GM19193 (cell line): Measurements from ENCODE around the gene TSHR.

Experiments used
- POLR2A ChIP-seq: IDR thresholded peaks from 4 replicates; pipeline ENCODE4 v1.6.1; 2011; ENCODE audit not compliant: insufficient read depth, insufficient read length; ENCODE audit errors: extremely low read depth

The TSHR gene

GRCh38 chr14:80981156-80981555 lies 25.7 kb downstream of the TSHR start:
- no peak for TF ChIP-seq POLR2A

- no peak for TF ChIP-seq POLR2A
These were observed 26.3 kb downstream of the TSHR start for GRCh38 chr14:80981673-80982072.

DNA sequence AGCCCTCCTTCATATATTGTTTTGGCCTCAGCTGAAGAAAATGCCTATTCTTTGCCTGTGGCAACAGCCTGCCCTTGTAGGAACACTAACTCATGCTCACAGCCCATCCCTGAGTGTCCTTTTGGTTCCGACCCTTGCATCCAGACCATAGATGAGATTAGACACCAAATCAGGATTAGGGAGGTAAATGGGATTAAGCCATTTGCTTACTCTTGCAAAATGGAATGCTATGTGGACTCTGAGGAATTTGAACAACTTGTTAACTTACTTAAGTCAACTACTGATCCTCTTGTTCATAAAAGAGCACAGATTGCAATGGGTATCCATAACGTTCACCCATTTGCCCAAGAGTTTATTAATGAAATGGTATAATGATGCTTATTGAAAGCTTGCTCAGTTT lies 27.3 kb downstream of the TSHR start:
- TF ChIP-seq POLR2A: no peak

GRCh38 chr14:80987235-80988032 lies 32.0 kb downstream of the TSHR start:
- TF ChIP-seq POLR2A: no peak

DNA sequence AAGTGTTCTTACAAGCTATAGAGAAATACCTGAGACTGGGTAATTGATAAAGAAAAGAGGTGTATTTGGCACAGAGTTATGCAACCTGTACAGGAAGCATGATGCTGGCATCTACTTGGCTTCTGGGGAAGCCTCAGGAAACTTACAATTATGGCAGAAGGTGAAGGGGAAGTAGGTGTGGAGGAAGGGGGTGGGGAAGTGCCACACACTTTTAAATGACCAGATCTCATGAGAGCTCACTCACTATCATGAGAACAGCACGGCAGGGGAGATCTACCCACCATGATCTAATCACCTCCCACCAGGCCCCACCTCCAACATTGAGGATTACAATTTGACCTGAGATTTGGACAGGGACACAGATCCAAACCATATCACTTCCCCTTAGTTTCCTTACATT lies 32.8 kb downstream of the TSHR start:
- TF ChIP-seq POLR2A: no peak

DNA sequence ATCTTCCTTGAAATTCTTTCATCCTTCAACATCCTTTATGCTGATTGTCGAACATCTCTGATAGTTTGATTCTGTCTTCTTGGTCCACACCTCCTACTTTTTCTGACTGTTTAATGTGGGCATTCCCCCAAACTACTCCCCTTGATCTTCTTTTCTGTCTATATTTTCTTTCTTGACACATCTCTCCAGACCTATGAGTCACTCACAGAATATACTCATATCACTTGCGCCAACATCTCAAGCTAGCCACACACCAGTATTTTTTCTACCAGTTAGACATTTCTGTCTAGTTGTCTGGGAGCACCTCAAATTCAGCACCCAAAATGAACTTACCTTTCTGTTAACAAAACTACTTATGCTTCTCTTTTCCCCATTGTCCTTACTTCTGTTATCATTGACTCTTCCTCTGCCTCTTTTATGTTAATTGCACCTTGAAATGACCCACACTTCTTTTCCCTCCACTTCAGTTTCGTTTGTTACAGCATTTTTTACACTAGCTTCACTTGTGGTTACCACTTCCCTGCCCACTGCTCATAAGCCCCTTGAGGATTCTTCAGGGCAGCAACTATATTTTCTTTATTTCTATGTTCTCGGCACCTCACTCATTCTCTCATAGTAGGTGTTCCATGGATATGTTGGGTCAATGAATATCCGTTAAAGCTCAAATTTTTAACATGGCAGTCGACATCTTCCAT lies 33.5 kb downstream of the TSHR start:
- TF ChIP-seq POLR2A: no peak

DNA sequence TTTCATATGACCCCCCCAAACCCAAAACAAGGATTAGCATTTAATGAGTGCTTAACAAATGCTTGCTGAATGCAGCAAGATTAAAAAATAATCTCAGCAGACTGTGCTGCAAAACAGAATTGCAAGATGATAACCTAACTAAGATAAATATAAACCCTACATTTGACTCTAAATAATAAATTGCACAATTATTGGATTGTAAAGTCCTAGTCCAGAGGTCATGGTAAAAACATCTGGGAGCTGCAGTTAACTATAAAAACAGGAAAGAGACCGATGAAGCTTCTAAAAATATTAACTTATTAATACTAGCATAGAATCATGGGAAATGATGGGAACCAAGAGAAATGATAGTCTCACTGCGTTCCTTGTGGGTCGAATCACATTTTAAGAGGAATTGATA lies 37.2 kb downstream of the TSHR start:
- TF ChIP-seq POLR2A: no peak

- TF ChIP-seq POLR2A: no peak
These were observed 40.9 kb downstream of the TSHR start for GRCh38 chr14:80996049-80996901.

GRCh38 chr14:81001447-81001846 lies 46.0 kb downstream of the TSHR start:
- no peak for TF ChIP-seq POLR2A

GRCh38 chr14:81004575-81004974 lies 49.2 kb downstream of the TSHR start:
- no peak for TF ChIP-seq POLR2A

GRCh38 chr14:81005540-81006228 lies 50.3 kb downstream of the TSHR start:
- no peak for TF ChIP-seq POLR2A

DNA sequence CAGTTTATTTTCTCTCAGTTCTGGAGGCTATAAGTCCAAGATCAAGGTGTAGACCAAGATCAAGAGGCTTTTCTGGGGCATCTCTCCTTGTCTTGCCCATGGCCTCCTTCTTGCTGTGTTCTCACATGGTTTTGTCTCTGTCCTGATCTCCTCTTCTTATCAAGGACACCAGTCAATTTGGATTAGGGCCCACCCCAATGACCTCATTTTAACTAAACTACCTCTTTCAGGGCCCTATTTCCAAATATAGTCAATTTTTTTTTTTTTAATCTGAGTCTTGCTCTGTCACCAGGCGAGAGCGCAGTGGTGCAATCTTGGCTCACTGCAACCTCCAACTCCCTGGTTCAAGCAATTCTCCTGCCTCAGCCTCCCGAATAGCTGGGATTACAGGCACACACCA lies 50.8 kb downstream of the TSHR start:
- TF ChIP-seq POLR2A: no peak

- no peak for TF ChIP-seq POLR2A
These were observed 51.7 kb downstream of the TSHR start for GRCh38 chr14:81007131-81007530.

DNA sequence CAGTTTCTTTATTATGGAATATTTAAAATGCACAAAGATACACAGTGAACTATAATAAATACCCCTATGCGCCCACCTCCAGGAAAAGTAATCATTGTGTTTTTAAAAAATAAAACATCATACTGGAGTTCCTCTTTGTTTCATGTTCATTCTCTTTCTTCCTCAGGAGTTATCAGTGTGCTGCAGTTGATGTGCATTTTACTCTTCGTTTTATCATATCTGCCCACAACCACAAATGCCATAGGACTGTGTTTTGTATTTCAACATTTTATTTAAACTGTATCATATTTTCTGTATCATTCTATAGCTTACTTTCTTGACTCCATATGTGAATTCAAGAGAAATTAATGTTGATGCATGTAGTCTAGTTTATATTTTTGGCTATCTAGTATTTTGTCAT lies 53.9 kb downstream of the TSHR start:
- TF ChIP-seq POLR2A: no peak

- no peak for TF ChIP-seq POLR2A
These were observed 62.8 kb downstream of the TSHR start for GRCh38 chr14:81018251-81018650.
